Glutamatergic neuron (in vitro differentiated cells): ENCODE data around the gene GBA3. TPM values are rescaled to one million over a fixed set of nuclear protein-coding genes. Genes with fewer than 3 reads are reported as not detected.

Source experiments
- DNase-seq: peaks from one replicate; pipeline ENCODE4 v3.0.0; 2022
- H3K27ac Mint-ChIP-seq: one replicate; pipeline ENCODE4 v1.8.0; 2020; ENCODE audit warnings: mild to moderate bottlenecking, mixed read lengths, inconsistent platforms; ENCODE audit not compliant: unreplicated experiment
- H3K27me3 Mint-ChIP-seq: one replicate; pipeline ENCODE4 v1.8.0; 2020; ENCODE audit warnings: mild to moderate bottlenecking, moderate library complexity, mixed read lengths, inconsistent platforms; ENCODE audit not compliant: unreplicated experiment
- H3K36me3 Mint-ChIP-seq: one replicate; pipeline ENCODE4 v1.8.0; 2020; ENCODE audit warnings: mild to moderate bottlenecking, mixed read lengths, inconsistent platforms; ENCODE audit not compliant: unreplicated experiment
- H3K4me1 Mint-ChIP-seq: one replicate; pipeline ENCODE4 v1.8.0; 2020; ENCODE audit warnings: mild to moderate bottlenecking, low read depth, mixed read lengths, inconsistent platforms; ENCODE audit not compliant: unreplicated experiment
- H3K4me3 Mint-ChIP-seq: one replicate; pipeline ENCODE4 v1.8.0; 2020; ENCODE audit warnings: mild to moderate bottlenecking, mixed read lengths, inconsistent platforms; ENCODE audit not compliant: unreplicated experiment
- H3K9me3 Mint-ChIP-seq: one replicate; pipeline ENCODE4 v1.8.0; 2020; ENCODE audit warnings: mild to moderate bottlenecking, moderate library complexity, mixed read lengths, inconsistent platforms; ENCODE audit not compliant: unreplicated experiment
- CTCF ChIP-seq: fragments of 200-600 bp; sonication (generic); IDR thresholded peaks from one replicate; pipeline ENCODE4 v1.5.0; 2021; ENCODE audit not compliant: partially characterized antibody, unreplicated experiment
- total RNA-seq: library from RNA; stranded (reverse); fragmentation: NEBNext Ultra II Directional; extraction: Animal tissue kit (Norgen Biotek cat#: 25700); gene quantifications from one replicate; pipeline ENCODE4 v1.2.1, GENCODE V29; 2021; ENCODE audit not compliant: unreplicated experiment

Gene GBA3
- total RNA-seq, 1 donor from 2014 or later: 0.32 TPM

DNA sequence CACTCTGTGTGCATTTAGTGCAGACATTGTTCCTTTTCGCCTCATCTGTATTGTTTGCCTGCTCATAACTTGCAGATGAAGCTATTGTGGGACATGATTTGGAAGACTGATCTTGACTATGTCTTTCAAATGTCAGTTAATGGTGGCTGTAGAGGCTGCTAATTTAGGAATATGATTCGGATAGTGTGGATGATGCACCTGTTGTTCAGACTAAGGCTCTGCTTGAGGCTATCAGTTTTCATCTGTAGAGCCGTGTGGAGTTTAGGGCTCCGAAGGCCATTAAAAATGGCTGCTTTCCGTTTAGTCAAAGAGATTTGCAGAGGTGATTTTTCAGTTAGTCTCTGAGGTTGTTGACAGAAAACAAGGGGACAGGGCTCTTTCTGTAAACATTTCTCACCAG lies 102.0 kb downstream of the GBA3 start:
- no peak for DNase-seq
- no peaks in the 10 kb centered on the region for H3K4me1 Mint-ChIP-seq
- no peak for TF ChIP-seq CTCF
- no peak overlapping the region for H3K27ac Mint-ChIP-seq
- H3K27me3 Mint-ChIP-seq: no peaks in the 10 kb centered on the region
- no peaks in the 10 kb centered on the region for H3K9me3 Mint-ChIP-seq
- H3K36me3 Mint-ChIP-seq: no peaks in the 10 kb centered on the region
- no peak overlapping the region for H3K4me3 Mint-ChIP-seq

GRCh38 chr4:22801391-22801790 lies 108.7 kb downstream of the GBA3 start:
- no peak overlapping the region for H3K4me3 Mint-ChIP-seq
- TF ChIP-seq CTCF: no peak
- H3K27me3 Mint-ChIP-seq: no peaks in the 10 kb centered on the region
- H3K36me3 Mint-ChIP-seq: no peaks in the 10 kb centered on the region
- H3K9me3 Mint-ChIP-seq: no peaks in the 10 kb centered on the region
- peaks cover 3% of the 10 kb centered on the region for H3K4me1 Mint-ChIP-seq
- no peak overlapping the region for H3K27ac Mint-ChIP-seq
- DNase-seq: no peak

GRCh38 chr4:22802876-22803275 lies 110.1 kb downstream of the GBA3 start:
- Mint-ChIP-seq H3K9me3 (no peaks in the 10 kb centered on the region), H3K27ac (no peak overlapping the region), H3K4me1 (peaks cover 3% of the 10 kb centered on the region), H3K36me3 (no peaks in the 10 kb centered on the region), H3K4me3 (no peak overlapping the region), H3K27me3 (no peaks in the 10 kb centered on the region)
- TF ChIP-seq CTCF: no peak
- DNase-seq: no peak

- Mint-ChIP-seq H3K4me1 (peaks cover 3% of the 10 kb centered on the region), H3K27me3 (no peaks in the 10 kb centered on the region), H3K27ac (no peak overlapping the region), H3K4me3 (no peak overlapping the region), H3K36me3 (no peaks in the 10 kb centered on the region), H3K9me3 (no peaks in the 10 kb centered on the region)
- no peak for DNase-seq
- no peak for TF ChIP-seq CTCF
These were observed 110.8 kb downstream of the GBA3 start for GRCh38 chr4:22803512-22803911.

DNA sequence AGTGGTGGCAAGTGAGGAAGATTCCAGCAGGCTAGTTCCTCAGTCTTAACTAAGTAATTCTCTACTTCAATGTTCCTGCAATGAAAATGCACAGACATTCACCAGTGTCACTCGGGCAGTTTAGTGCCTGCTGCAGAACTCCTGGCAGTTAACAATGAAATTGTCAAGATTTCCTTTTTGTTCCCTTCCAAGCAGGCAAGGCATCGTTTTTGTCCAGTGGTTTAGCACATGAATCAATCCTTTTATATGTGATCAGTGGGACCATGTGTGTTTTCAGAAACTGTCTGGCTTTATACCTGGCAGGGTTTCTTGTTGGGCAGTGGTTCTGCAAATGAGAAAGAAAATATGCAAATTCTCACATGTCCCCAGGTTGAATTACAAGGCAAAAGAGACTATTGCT lies 122.2 kb downstream of the GBA3 start:
- Mint-ChIP-seq H3K9me3 (no peaks in the 10 kb centered on the region), H3K36me3 (no peaks in the 10 kb centered on the region), H3K27me3 (no peaks in the 10 kb centered on the region), H3K4me1 (no peaks in the 10 kb centered on the region), H3K27ac (no peak overlapping the region), H3K4me3 (no peak overlapping the region)
- TF ChIP-seq CTCF: no peak
- no peak for DNase-seq
